ENCODE data around the gene E2F6.

The E2F6 gene

DNA sequence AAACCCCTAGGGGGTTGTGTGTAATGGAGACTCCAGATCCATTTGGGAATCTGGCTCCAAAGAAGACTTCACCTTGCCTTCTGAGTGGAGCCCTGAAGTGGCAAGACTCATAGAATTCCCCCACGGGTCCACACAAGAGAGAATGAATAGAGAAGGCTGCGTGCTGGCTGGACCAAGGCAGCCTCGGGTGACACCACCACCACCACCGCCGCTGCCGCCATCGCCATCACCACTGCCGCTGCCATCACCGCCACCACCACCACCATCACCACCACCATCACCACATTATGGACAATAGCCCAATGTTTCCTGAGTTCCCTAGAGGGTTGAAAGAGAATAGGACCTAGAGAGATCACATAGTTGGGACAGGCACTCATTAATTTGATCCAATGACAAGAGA, 63.5 kb downstream of the E2F6 start:
- Histone ChIP-seq H3K4me3 (ENCODE audit: low read depth, low read length) (no peak overlapping the region), H3K9me3 (ENCODE audit: control insufficient read depth, insufficient read depth, low read depth, low read length) (no peaks in the 10 kb centered on the region), H3K4me1 (ENCODE audit: control insufficient read depth, insufficient read depth, low read length) (no peaks in the 10 kb centered on the region), H3K36me3 (ENCODE audit: control insufficient read depth in 2 of 2, insufficient read depth in 1 of 2, low read length in 2 of 2) (no peaks in the 10 kb centered on the region), H3K27ac (ENCODE audit: extremely low read depth, low read depth, low read length) (no peak overlapping the region)
- ChIA-PET POLR2A (no interaction called here), CTCF (interaction anchor here (0.7 to 1.7 kb wide), 4 partner anchors 9 to 295 kb away, joined by 3 to 8 read pairs (median 6); no protein-coding TSS in a partner anchor)
- TF ChIP-seq ZNF302 (tag by site-specific recombination; IDR thresholded peaks at IDR 0.05; ENCODE audit: low read depth) (no peak), YY1 (tag by site-specific recombination; IDR thresholded peaks at IDR 0.05) (no peak)

DNA sequence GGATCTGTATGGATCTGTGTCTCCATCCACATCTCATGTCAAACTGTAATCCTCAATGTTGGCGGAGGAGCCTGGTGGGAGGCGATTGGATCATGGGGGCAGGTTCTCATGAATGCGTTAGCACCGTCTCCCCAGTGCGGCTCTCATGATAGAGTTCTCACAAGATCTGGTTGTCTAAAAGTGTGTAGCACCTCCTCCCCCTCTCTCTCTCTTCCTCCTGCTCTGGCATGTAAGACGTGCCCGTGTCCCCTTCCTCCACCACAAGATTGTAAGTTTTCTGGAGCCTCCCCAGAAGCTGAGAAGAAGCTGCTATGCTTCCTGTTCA, 66.6 kb downstream of the E2F6 start:
- Histone ChIP-seq H3K4me1 (ENCODE audit: control insufficient read depth, insufficient read depth, low read length) (no peaks in the 10 kb centered on the region), H3K36me3 (ENCODE audit: control insufficient read depth in 2 of 2, insufficient read depth in 1 of 2, low read length in 2 of 2) (no peaks in the 10 kb centered on the region), H3K27ac (ENCODE audit: extremely low read depth, low read depth, low read length) (no peak overlapping the region), H3K4me3 (ENCODE audit: low read depth, low read length) (no peak overlapping the region), H3K9me3 (ENCODE audit: control insufficient read depth, insufficient read depth, low read depth, low read length) (no peaks in the 10 kb centered on the region)
- ChIA-PET CTCF (interaction anchor here (0.6 kb wide), 1 partner anchor 151 kb away, joined by 4 read pairs; no protein-coding TSS in a partner anchor), POLR2A (no interaction called here)
- TF ChIP-seq, protein P1, sequence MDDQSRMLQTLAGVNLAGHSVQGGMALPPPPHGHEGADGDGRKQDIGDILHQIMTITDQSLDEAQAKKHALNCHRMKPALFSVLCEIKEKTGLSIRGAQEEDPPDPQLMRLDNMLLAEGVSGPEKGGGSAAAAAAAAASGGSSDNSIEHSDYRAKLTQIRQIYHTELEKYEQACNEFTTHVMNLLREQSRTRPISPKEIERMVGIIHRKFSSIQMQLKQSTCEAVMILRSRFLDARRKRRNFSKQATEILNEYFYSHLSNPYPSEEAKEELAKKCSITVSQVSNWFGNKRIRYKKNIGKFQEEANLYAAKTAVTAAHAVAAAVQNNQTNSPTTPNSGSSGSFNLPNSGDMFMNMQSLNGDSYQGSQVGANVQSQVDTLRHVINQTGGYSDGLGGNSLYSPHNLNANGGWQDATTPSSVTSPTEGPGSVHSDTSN (CRISPR knock-in tag; IDR thresholded peaks at IDR 0.05): no peak
- TF ChIP-seq, protein P2, sequence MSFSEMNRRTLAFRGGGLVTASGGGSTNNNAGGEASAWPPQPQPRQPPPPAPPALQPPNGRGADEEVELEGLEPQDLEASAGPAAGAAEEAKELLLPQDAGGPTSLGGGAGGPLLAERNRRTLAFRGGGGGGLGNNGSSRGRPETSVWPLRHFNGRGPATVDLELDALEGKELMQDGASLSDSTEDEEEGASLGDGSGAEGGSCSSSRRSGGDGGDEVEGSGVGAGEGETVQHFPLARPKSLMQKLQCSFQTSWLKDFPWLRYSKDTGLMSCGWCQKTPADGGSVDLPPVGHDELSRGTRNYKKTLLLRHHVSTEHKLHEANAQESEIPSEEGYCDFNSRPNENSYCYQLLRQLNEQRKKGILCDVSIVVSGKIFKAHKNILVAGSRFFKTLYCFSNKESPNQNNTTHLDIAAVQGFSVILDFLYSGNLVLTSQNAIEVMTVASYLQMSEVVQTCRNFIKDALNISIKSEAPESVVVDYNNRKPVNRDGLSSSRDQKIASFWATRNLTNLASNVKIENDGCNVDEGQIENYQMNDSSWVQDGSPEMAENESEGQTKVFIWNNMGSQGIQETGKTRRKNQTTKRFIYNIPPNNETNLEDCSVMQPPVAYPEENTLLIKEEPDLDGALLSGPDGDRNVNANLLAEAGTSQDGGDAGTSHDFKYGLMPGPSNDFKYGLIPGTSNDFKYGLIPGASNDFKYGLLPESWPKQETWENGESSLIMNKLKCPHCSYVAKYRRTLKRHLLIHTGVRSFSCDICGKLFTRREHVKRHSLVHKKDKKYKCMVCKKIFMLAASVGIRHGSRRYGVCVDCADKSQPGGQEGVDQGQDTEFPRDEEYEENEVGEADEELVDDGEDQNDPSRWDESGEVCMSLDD (tag by site-specific recombination; IDR thresholded peaks at IDR 0.05): no peak
- TF ChIP-seq, protein P3, sequence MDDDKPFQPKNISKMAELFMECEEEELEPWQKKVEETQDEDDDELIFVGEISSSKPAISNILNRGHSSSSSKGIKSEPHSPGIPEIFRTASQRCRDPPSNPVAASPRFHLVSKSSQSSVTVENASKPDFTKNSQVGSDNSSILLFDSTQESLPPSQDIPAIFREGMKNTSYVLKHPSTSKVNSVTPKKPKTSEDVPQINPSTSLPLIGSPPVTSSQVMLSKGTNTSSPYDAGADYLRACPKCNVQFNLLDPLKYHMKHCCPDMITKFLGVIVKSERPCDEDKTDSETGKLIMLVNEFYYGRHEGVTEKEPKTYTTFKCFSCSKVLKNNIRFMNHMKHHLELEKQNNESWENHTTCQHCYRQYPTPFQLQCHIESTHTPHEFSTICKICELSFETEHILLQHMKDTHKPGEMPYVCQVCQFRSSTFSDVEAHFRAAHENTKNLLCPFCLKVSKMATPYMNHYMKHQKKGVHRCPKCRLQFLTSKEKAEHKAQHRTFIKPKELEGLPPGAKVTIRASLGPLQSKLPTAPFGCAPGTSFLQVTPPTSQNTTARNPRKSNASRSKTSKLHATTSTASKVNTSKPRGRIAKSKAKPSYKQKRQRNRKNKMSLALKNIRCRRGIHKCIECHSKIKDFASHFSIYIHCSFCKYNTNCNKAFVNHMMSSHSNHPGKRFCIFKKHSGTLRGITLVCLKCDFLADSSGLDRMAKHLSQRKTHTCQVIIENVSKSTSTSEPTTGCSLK (tag by site-specific recombination; IDR thresholded peaks at IDR 0.05): no peak
- TF ChIP-seq, protein P4, sequence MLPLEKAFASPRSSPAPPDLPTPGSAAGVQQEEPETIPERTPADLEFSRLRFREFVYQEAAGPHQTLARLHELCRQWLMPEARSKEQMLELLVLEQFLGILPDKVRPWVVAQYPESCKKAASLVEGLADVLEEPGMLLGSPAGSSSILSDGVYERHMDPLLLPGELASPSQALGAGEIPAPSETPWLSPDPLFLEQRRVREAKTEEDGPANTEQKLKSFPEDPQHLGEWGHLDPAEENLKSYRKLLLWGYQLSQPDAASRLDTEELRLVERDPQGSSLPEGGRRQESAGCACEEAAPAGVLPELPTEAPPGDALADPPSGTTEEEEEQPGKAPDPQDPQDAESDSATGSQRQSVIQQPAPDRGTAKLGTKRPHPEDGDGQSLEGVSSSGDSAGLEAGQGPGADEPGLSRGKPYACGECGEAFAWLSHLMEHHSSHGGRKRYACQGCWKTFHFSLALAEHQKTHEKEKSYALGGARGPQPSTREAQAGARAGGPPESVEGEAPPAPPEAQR (tag by site-specific recombination; IDR thresholded peaks at IDR 0.05): no peak
- TF ChIP-seq, protein P5, sequence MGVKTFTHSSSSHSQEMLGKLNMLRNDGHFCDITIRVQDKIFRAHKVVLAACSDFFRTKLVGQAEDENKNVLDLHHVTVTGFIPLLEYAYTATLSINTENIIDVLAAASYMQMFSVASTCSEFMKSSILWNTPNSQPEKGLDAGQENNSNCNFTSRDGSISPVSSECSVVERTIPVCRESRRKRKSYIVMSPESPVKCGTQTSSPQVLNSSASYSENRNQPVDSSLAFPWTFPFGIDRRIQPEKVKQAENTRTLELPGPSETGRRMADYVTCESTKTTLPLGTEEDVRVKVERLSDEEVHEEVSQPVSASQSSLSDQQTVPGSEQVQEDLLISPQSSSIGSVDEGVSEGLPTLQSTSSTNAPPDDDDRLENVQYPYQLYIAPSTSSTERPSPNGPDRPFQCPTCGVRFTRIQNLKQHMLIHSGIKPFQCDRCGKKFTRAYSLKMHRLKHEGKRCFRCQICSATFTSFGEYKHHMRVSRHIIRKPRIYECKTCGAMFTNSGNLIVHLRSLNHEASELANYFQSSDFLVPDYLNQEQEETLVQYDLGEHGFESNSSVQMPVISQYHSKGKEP (tag by site-specific recombination; IDR thresholded peaks at IDR 0.05): no peak
- TF ChIP-seq, protein P6, sequence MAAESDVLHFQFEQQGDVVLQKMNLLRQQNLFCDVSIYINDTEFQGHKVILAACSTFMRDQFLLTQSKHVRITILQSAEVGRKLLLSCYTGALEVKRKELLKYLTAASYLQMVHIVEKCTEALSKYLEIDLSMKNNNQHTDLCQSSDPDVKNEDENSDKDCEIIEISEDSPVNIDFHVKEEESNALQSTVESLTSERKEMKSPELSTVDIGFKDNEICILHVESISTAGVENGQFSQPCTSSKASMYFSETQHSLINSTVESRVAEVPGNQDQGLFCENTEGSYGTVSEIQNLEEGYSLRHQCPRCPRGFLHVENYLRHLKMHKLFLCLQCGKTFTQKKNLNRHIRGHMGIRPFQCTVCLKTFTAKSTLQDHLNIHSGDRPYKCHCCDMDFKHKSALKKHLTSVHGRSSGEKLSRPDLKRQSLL (tag by site-specific recombination; IDR thresholded peaks at IDR 0.05): no peak
- TF ChIP-seq ZNF37A (tag by site-specific recombination; IDR thresholded peaks at IDR 0.05): no peak
- no peak for TF ChIP-seq ZNF558 (tag by site-specific recombination; IDR thresholded peaks at IDR 0.05)
- TF ChIP-seq GLIS2 (tag by site-specific recombination; IDR thresholded peaks at IDR 0.05): no peak
- TF ChIP-seq ZNF140 (tag by site-specific recombination; IDR thresholded peaks at IDR 0.05): no peak
- no peak for TF ChIP-seq ZNF175 (tag by site-specific recombination; IDR thresholded peaks at IDR 0.05)
- TF ChIP-seq ZNF658 (tag by site-specific recombination; IDR thresholded peaks at IDR 0.05): no peak
- no peak for TF ChIP-seq ZNF423 (tag by site-specific recombination; IDR thresholded peaks at IDR 0.05)
- no peak for TF ChIP-seq FEZF1 (tag by site-specific recombination; IDR thresholded peaks at IDR 0.05)
- TF ChIP-seq ZNF133 (tag by site-specific recombination; IDR thresholded peaks at IDR 0.05): no peak
- no peak for TF ChIP-seq TRIM28 (IDR thresholded peaks at IDR 0.05; ENCODE audit: borderline replicate concordance, low read length)
- TF ChIP-seq, protein P7, sequence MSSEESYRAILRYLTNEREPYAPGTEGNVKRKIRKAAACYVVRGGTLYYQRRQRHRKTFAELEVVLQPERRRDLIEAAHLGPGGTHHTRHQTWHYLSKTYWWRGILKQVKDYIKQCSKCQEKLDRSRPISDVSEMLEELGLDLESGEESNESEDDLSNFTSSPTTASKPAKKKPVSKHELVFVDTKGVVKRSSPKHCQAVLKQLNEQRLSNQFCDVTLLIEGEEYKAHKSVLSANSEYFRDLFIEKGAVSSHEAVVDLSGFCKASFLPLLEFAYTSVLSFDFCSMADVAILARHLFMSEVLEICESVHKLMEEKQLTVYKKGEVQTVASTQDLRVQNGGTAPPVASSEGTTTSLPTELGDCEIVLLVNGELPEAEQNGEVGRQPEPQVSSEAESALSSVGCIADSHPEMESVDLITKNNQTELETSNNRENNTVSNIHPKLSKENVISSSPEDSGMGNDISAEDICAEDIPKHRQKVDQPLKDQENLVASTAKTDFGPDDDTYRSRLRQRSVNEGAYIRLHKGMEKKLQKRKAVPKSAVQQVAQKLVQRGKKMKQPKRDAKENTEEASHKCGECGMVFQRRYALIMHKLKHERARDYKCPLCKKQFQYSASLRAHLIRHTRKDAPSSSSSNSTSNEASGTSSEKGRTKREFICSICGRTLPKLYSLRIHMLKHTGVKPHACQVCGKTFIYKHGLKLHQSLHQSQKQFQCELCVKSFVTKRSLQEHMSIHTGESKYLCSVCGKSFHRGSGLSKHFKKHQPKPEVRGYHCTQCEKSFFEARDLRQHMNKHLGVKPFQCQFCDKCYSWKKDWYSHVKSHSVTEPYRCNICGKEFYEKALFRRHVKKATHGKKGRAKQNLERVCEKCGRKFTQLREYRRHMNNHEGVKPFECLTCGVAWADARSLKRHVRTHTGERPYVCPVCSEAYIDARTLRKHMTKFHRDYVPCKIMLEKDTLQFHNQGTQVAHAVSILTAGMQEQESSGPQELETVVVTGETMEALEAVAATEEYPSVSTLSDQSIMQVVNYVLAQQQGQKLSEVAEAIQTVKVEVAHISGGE (tag by site-specific recombination; conservative IDR thresholded peaks at IDR 0.05; ENCODE audit: low read depth): no peak

Data from HEK293 (cell line).